HG02884 (cell line): ENCODE data around the gene OPN5.
A peak's percentile ranks its signal among the peaks of the same experiment; 100 is the strongest.
"Not testable (repeated sequence)": the region's sequence is repeated elsewhere in the genome, so short reads cannot be mapped to it uniquely, and the experiment has no call there.

Source experiments
- ATAC-seq: cut with Tn5 transposase; IDR thresholded peaks from one replicate; pipeline ENCODE4 v1.9.1; 2021; ENCODE audit warnings: mild to moderate bottlenecking, moderate library complexity; ENCODE audit not compliant: unreplicated experiment

OPN5 gene

GRCh38 chr6:47781732-47782131, at the start of gene OPN5:
OPN5 (plus strand) TSS chr6:47782032; CDS start chr6:47782067, 35 bp downstream.
- no peak for ATAC-seq

GRCh38 chr6:47733879-47734558, 47.8 kb upstream of the OPN5 start:
- ATAC-seq = peak; percentile 84

GRCh38 chr6:47734831-47735481, 46.9 kb upstream of the OPN5 start:
- no peak for ATAC-seq

GRCh38 chr6:47736083-47736700, 45.6 kb upstream of the OPN5 start:
- no peak for ATAC-seq

- ATAC-seq = no peak
Observed at GRCh38 chr6:47737406-47737805, 44.4 kb upstream of the OPN5 start.

GRCh38 chr6:47740714-47741113, 41.1 kb upstream of the OPN5 start:
- ATAC-seq = no peak

GRCh38 chr6:47741807-47742206, 40.0 kb upstream of the OPN5 start:
- ATAC-seq = peak; percentile 78

- ATAC-seq = no peak
Observed at GRCh38 chr6:47743744-47744143, 38.1 kb upstream of the OPN5 start.

- not testable (repeated sequence) for ATAC-seq
Observed at GRCh38 chr6:47745269-47745668, 36.6 kb upstream of the OPN5 start.

- ATAC-seq = no peak
Observed at GRCh38 chr6:47749757-47750156, 32.1 kb upstream of the OPN5 start.

- ATAC-seq = no peak
Observed at GRCh38 chr6:47752801-47753200, 29.0 kb upstream of the OPN5 start.

GRCh38 chr6:47759364-47759763, 22.5 kb upstream of the OPN5 start:
- ATAC-seq = no peak

GRCh38 chr6:47762502-47762901, 19.3 kb upstream of the OPN5 start:
- no peak for ATAC-seq

GRCh38 chr6:47766445-47766844, 15.4 kb upstream of the OPN5 start:
- no peak for ATAC-seq

- ATAC-seq = no peak
Observed at GRCh38 chr6:47767102-47767501, 14.7 kb upstream of the OPN5 start.

- no peak for ATAC-seq
Observed at GRCh38 chr6:47769982-47770381, 11.8 kb upstream of the OPN5 start.

GRCh38 chr6:47772359-47772758, 9.5 kb upstream of the OPN5 start:
- no peak for ATAC-seq

- ATAC-seq = no peak
Observed at GRCh38 chr6:47773005-47773404, 8.8 kb upstream of the OPN5 start.

- ATAC-seq = peak; percentile 97
Observed at GRCh38 chr6:47780510-47781356, 1.1 kb upstream of the OPN5 start.

- ATAC-seq = no peak
Observed at GRCh38 chr6:47785182-47785581, 3.4 kb downstream of the OPN5 start.
